Thyroid gland (tissue), 4 donors: Measurements from ENCODE around the gene PGS1. TPM values are rescaled to one million over a fixed set of nuclear protein-coding genes. Genes with fewer than 3 reads are reported as not detected.

ENCODE experiments used
- DNase-seq, 2 donors: peaks; one replicate each; pipeline ENCODE4 v3.0.0-alpha.2; 2019
- H3K27ac ChIP-seq, 3 donors: fragments of 200-600 bp; sonication (generic); 1 replicate in 2 of 3; 2 replicates in 1 of 3; pipeline ENCODE4 v1.5.1; 2016 to 2019; ENCODE audit warnings: mild to moderate bottlenecking in 1 of 3, moderate library complexity in 1 of 3
- H3K27me3 ChIP-seq: fragments of 200-600 bp; sonication (generic); one replicate; pipeline ENCODE4 v1.5.1; 2019
- H3K36me3 ChIP-seq, 2 donors: fragments of 200-600 bp; sonication (generic); one replicate each; pipeline ENCODE4 v1.5.1; 2016 to 2019
- H3K4me1 ChIP-seq, 2 donors: fragments of 200-600 bp; sonication (generic); one replicate each; pipeline ENCODE4 v1.5.1; 2017 to 2019
- H3K4me3 ChIP-seq, 3 donors: fragments of 200-600 bp; sonication (generic); replicated peaks in 1 of 3; 1 replicate in 2 of 3; 2 replicates in 1 of 3; pipeline ENCODE4 v1.5.1; 2016; ENCODE audit warnings: mild to moderate bottlenecking in 1 of 3
- H3K9me3 ChIP-seq: fragments of 200-600 bp; sonication (generic); one replicate; pipeline ENCODE4 v1.5.1; 2017
- POLR2A ChIP-seq, 2 donors: fragments of 450-650 bp; IDR thresholded peaks; one replicate each; pipeline ENCODE4 v1.6.1; 2017; ENCODE audit warnings: antibody characterized with exemption in 2 of 2, mild to moderate bottlenecking in 2 of 2, moderate library complexity in 1 of 2
- WGBS, 2 donors: methylation state at CpG; one replicate each; pipeline ENCODE4 v1.1.5; 2017; 5-methylcytosine and 5-hydroxymethylcytosine counted together
- intact Hi-C: fragments of 100-400 bp; cut with DNase I; formaldehyde crosslinking; loops from one replicate; pipeline ENCODE4 v1.15.1; 2023
- total RNA-seq, 4 donors: library from RNA; depleted of rRNA; stranded (reverse); fragments of >200 nt; gene quantifications; one replicate each; pipeline ENCODE4 v1.2.3, GENCODE V29; 2016
- TF ChIP-seq, protein P1 (sequence below), 6 experiments: fragments of 200-600 bp in 3 of 6; fragments of 450-650 bp in 3 of 6; sonication (generic) in 3 of 6; IDR thresholded peaks; one replicate each; pipeline ENCODE4 v1.5.1; 2016 to 2019; ENCODE audit warnings: antibody characterized with exemption in 6 of 6, mild to moderate bottlenecking in 2 of 6, inconsistent platforms in 1 of 6, moderate library complexity in 1 of 6

PGS1 gene
- total RNA-seq, 4 donors from 2014 or later = 41.2 to 87.2 (median 69.1) TPM

DNA sequence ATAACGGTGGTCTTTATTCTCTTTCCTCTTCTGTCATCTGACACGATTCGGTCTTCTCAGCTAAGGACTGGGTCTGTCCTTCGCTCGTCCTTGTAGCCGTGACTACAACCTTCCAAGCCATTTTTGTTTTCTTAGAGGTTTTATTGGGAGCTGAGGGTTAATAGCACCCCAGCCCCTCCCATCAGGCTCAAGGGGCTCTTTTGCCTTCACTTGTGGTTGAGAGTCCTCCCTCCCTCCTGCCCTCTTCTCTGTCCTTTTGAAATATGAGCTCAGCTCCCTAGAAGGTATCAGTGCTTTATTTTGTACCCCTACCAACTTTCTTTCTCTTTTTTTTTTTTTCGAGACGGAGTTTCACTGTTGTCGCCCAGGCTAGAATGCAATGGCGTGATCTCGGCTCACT is 43.2 kb upstream of the PGS1 start:
- Histone ChIP-seq H3K27ac (no peak overlapping the region), H3K4me1 (peaks cover 0 to 25% of the 10 kb centered on the region in 2 donors), H3K27me3 (no peaks in the 10 kb centered on the region), H3K9me3 (no peaks in the 10 kb centered on the region), H3K36me3 (no peaks in the 10 kb centered on the region), H3K4me3 (no peak overlapping the region)
- 40 to 58% methylated on average over 11 of the region's 11 CpGs for WGBS, 2 donors
- intact Hi-C loops = no loop called here
- TF ChIP-seq POLR2A (IDR thresholded peaks at IDR 0.05) = no peak
- TF ChIP-seq, protein P1, sequence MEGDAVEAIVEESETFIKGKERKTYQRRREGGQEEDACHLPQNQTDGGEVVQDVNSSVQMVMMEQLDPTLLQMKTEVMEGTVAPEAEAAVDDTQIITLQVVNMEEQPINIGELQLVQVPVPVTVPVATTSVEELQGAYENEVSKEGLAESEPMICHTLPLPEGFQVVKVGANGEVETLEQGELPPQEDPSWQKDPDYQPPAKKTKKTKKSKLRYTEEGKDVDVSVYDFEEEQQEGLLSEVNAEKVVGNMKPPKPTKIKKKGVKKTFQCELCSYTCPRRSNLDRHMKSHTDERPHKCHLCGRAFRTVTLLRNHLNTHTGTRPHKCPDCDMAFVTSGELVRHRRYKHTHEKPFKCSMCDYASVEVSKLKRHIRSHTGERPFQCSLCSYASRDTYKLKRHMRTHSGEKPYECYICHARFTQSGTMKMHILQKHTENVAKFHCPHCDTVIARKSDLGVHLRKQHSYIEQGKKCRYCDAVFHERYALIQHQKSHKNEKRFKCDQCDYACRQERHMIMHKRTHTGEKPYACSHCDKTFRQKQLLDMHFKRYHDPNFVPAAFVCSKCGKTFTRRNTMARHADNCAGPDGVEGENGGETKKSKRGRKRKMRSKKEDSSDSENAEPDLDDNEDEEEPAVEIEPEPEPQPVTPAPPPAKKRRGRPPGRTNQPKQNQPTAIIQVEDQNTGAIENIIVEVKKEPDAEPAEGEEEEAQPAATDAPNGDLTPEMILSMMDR (IDR thresholded peaks at IDR 0.05) = no peak
- DNase-seq = peak in 1 of 2 donors; percentile 57

DNA sequence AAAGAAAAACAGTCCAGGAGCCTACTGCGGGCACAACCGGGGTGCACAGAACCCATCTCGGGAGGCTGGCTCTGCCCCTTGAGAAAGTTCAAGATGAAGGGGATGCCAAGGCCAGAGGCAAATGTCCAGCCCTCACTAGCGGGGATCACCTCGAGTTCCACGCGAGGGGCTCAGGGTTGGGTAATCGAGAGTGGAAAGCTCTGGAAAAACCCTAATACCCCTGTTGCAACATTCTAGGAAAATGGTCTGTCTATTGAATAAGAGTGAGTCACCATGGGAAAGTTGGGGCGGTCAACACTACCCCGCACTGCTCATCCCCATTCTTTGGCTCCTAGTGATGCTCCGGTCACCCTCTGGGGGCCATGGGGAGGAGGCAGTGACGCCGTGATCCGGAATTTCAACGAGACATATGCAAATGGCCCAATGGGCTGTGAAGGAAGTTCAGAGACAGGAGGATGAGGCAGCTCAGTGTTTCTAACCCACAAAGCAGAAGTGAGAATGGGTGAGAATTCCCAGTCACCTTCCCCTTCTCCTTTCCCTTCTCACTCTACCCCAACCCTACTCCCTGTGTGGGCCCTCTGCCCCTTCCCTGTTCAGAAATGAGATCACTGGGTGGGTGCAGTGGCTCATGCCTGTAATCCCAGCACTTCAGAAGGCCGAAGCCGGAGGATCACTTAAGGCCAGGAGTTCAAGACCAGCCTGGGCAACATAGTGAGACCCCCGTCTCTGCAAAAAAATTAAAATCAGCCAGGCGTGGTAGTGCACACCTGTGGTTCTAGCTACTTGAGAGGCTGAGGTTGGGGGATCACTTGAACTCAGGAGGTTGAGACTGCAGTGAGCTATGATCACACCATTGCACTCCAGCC is 41.0 kb upstream of the PGS1 start:
- Histone ChIP-seq H3K9me3 (no peaks in the 10 kb centered on the region), H3K4me3 (no peak overlapping the region), H3K36me3 (no peaks in the 10 kb centered on the region), H3K27ac (peak overlapping the region in 1 of 3 donors; percentile 25), H3K4me1 (peaks cover 5 to 21% of the 10 kb centered on the region in 2 donors), H3K27me3 (no peaks in the 10 kb centered on the region)
- TF ChIP-seq, protein P1 (IDR thresholded peaks at IDR 0.05) = no peak
- TF ChIP-seq POLR2A (IDR thresholded peaks at IDR 0.05) = no peak
- no peak for DNase-seq
- intact Hi-C loops = no loop called here
- WGBS, 2 donors = 88 to 92% methylated on average over 18 to 19 of the region's 19 CpGs

DNA sequence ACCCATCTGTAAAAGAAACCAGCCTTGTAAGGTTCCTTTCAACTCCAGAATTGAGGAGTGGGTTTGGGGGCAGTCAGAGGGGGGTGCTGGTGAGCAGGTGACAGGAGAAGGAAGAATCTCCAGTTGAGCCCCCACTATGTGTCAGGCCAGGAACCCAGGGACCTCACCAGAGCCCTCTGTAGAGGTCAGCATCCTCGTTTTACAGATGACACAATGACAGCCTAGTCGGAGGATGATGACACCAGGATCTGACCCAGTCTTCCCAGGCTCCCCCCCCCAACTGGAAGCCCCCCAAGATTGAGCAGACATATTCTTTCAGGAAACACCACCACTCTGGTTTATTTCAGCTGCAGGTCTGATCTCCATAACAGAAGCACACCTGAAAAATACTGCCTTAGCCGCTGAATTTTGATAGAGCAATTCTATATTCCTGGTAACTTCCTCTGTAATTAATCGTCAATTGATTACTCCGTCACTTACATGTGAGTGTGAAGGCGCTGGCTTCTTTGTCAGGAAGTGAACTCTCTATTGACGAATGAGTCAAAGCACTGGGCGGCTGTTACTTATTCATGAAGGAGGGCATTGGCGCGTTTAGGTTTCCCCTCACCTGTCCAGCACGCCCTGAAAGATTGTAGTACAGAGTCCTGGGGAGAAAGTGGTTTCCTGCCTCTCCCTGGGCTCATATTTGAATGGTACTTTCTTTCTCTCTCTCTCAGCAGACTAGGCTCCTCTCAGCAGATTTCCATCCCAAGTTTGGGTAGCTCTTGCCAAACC is 39.8 kb upstream of the PGS1 start:
- Histone ChIP-seq H3K4me3 (no peak overlapping the region), H3K36me3 (no peaks in the 10 kb centered on the region), H3K27me3 (no peaks in the 10 kb centered on the region), H3K27ac (no peak overlapping the region), H3K4me1 (peaks cover 14 to 33% of the 10 kb centered on the region in 2 donors), H3K9me3 (no peaks in the 10 kb centered on the region)
- DNase-seq = no peak
- intact Hi-C loops = no loop called here
- 74 to 81% methylated on average over 11 of the region's 11 CpGs for WGBS, 2 donors
- TF ChIP-seq, protein P1 (IDR thresholded peaks at IDR 0.05) = no peak
- no peak for TF ChIP-seq POLR2A (IDR thresholded peaks at IDR 0.05)

DNA sequence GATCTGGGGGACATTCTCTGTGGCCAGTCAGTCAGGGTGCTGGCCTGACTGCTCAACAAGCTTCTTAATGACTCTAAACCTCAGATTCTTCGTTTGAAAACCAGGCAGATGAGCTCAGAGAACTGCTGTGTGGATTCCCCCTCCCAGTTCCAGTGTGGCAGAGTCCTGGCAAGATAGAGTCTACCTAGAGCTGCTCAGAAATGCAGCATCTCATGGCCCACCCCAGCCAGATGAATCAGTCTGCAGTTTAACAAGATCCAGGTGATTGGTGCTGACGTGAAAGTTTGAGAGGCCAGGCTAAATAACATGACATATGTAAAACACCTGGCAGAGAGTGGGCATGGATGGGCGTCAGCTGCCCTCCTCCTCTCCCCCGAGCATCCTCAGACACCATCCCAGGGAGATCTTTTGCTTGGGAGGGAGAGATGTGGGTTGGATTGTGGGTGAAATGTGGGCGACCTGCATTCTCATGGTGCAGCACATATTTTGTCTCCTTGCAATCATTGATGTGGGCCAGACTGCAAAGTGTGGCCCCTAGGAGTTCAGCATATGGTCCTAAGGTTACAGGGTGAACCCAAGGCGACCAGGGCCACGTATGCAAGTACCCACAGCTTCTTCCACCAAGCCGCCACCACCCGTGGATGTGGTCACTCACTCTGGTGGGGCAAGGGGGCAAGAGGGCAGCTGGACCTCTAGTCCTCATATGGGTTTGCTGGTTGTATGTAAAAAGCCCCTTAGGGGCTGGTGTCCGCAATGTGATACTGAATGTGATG is 38.1 kb upstream of the PGS1 start:
- no peaks in the 10 kb centered on the region for H3K36me3 ChIP-seq
- H3K27ac ChIP-seq = no peak overlapping the region
- no peaks in the 10 kb centered on the region for H3K9me3 ChIP-seq
- intact Hi-C loops = no loop called here
- peaks cover 14 to 27% of the 10 kb centered on the region in 2 donors for H3K4me1 ChIP-seq
- H3K4me3 ChIP-seq = no peak overlapping the region
- TF ChIP-seq, protein P1 (IDR thresholded peaks at IDR 0.05) = no peak
- DNase-seq = no peak
- no peaks in the 10 kb centered on the region for H3K27me3 ChIP-seq
- WGBS, 2 donors = 90 to 91% methylated on average over 10 of the region's 10 CpGs
